Measurements from ENCODE around the gene MCF2L2. TPM values are rescaled to one million over a fixed set of nuclear protein-coding genes. Genes with fewer than 3 reads are reported as not detected.
A peak's percentile ranks its signal among the peaks of the same experiment; 100 is the strongest.

Gene MCF2L2
- total and polyA plus RNA-seq, 2 of the 13 experiments (the other 11 are each of a cell fraction or from before 2014, with no cell fraction given) = not detected

DNA sequence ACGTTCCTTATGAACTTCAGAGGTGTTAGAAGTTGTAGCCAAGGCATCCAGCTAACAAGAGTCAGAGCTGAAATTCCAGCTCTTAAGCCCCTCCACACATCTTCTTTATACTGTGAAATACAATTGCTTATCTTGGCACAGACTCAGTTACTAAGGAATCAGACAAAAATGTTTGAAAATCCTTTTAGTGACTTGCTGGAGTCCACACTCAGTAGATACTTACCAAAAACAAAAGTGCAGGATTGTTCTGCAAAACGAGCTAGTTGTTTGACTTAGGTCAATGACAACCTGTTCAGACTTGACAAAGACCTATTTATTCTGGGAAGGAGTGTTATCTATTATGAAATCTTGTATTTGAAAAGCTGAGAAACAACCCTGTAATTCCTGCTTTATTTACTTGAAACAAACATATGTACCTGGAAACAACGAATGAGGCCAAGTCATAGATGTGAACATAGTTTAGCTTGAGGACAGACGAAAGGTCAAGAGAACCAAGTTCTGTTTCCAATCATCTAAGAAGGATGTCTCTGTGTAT lies 136.9 kb downstream of the MCF2L2 start (continued):
- TF ChIP-seq ZHX2 (IDR thresholded peaks at IDR 0.05; ENCODE audit: low read depth) (no peak), ZHX2 (CRISPR knock-in tag; IDR thresholded peaks at IDR 0.05; ENCODE audit: borderline replicate concordance) (no peak), BCL6 (CRISPR knock-in tag; IDR thresholded peaks at IDR 0.05) (peak; percentile 97), SSRP1 (CRISPR knock-in tag; IDR thresholded peaks at IDR 0.05) (no peak), RERE (CRISPR knock-in tag; IDR thresholded peaks at IDR 0.05; ENCODE audit: low read depth) (peak; percentile 97), SRY (CRISPR knock-in tag; IDR thresholded peaks at IDR 0.05) (no peak), CREB1 (IDR thresholded peaks at IDR 0.05) (no peak), CREB1 (CRISPR knock-in tag; IDR thresholded peaks at IDR 0.05) (0 out of 2 replicates have a peak, but pooled peaks have one; percentile 24), SOX13 (IDR thresholded peaks at IDR 0.05) (no peak), SOX13 (CRISPR knock-in tag; conservative IDR thresholded peaks at IDR 0.05 in 1 of 2, IDR thresholded peaks at IDR 0.05 in 1 of 2) (peak in 1 of 2 experiments; percentile 88; a peak in 2 of 4 replicates), ZNF33B (CRISPR knock-in tag; IDR thresholded peaks at IDR 0.05) (no peak), ZNF180 (CRISPR knock-in tag; IDR thresholded peaks at IDR 0.05; ENCODE audit: borderline replicate concordance, low read depth) (no peak), MZF1 (CRISPR knock-in tag; IDR thresholded peaks at IDR 0.05; ENCODE audit: borderline replicate concordance) (no peak), HINFP (CRISPR knock-in tag; IDR thresholded peaks at IDR 0.05; ENCODE audit: low read depth) (no peak), NR2F2 (IDR thresholded peaks at IDR 0.05; ENCODE audit: borderline replicate concordance, low read depth) (peak; percentile 86), CREM (IDR thresholded peaks at IDR 0.05) (peak; percentile 54; the same call in 1 of the 2 replicates), CREM (CRISPR knock-in tag; IDR thresholded peaks at IDR 0.05) (no peak)
- TF ChIP-seq, protein P1, sequence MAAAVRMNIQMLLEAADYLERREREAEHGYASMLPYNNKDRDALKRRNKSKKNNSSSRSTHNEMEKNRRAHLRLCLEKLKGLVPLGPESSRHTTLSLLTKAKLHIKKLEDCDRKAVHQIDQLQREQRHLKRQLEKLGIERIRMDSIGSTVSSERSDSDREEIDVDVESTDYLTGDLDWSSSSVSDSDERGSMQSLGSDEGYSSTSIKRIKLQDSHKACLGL (CRISPR knock-in tag; IDR thresholded peaks at IDR 0.05) = no peak

Measured in HepG2 (cell line).